GM12878 (cell line): ENCODE data around the gene FIG4. TPM values are rescaled to one million over a fixed set of nuclear protein-coding genes. Genes with fewer than 3 reads are reported as not detected.

Experiments used
- ATAC-seq: fragments of 200-7000 bp; cut with Tn5 transposase; 3 replicates; pipeline ENCODE4 v1.9.1; 2020; ENCODE audit warnings: mild to moderate bottlenecking, moderate library complexity
- BruUV-seq: library from RNA; stranded (reverse); fragments of 400-500 nt; replicated peaks from 2 replicates; lab custom pipeline; 2021; lab: Mats Ljungman, UMichigan
- CTCF ChIA-PET: fragments of 300-600 bp; sonication (Branson Sonifier 250); formaldehyde crosslinking; extraction: SDS; loops from one replicate; lab custom pipeline; 2021; ENCODE audit warnings: inconsistent platforms; lab: Yijun Ruan, JAX
- POLR2A ChIA-PET: fragments of 350-600 bp; formaldehyde crosslinking; extraction: SDS; loops from one replicate; lab custom pipeline; 2021; ENCODE audit warnings: inconsistent platforms; lab: Charles Lee
- RAD21 ChIA-PET: fragments of 300-600 bp; sonication (Branson Sonifier 250); formaldehyde crosslinking; loops from one replicate; lab custom pipeline; 2023; ENCODE audit warnings: antibody characterized with exemption; ENCODE audit not compliant: unreplicated experiment; lab: Charles Lee
- SMC1A ChIA-PET: fragments of 300-600 bp; sonication (Branson Sonifier 250); formaldehyde crosslinking; loops from one replicate; lab custom pipeline; 2023; ENCODE audit not compliant: unreplicated experiment, uncharacterized antibody; lab: Charles Lee
- DNase-seq: peaks from one replicate; pipeline ENCODE4 v3.0.0-alpha.2; 2011; ENCODE audit warnings: low read depth, low spot score
- FAIRE-seq: peaks from 3 replicates; lab custom pipeline; 2011; peaks lifted over from hg19 to GRCh38; lab: Jason Lieb, UNC
- H2AFZ ChIP-seq: 2 replicates; pipeline ENCODE4 v1.6.0; 2011; ENCODE audit warnings: low read depth, low read length, control low read depth; ENCODE audit not compliant: control insufficient read depth
- H3K27ac ChIP-seq: 2 replicates; pipeline ENCODE4 v1.5.1; 2011; ENCODE audit warnings: control low read depth; ENCODE audit not compliant: control insufficient read depth, insufficient read depth
- H3K27me3 ChIP-seq, 2 experiments: replicated peaks in 1 of 2; 2 replicates each; pipeline versions ENCODE4 v1.6.0 to v1.6.1; 2011; ENCODE audit warnings: low read length in 1 of 2; ENCODE audit not compliant: control insufficient read depth in 2 of 2, insufficient read depth in 2 of 2
- H3K36me3 ChIP-seq, 2 experiments: 2 replicates each; pipeline ENCODE4 v1.5.1; 2011; ENCODE audit warnings: low read length in 1 of 2; ENCODE audit not compliant: control insufficient read depth in 2 of 2, insufficient read depth in 2 of 2
- H3K4me1 ChIP-seq: 2 replicates; pipeline ENCODE4 v1.6.1; 2011; ENCODE audit warnings: mild to moderate bottlenecking, low read length, moderate library complexity, mixed read lengths; ENCODE audit not compliant: control insufficient read depth, insufficient read depth
- H3K4me2 ChIP-seq: 2 replicates; pipeline ENCODE4 v1.6.0; 2011; ENCODE audit warnings: control low read depth; ENCODE audit not compliant: control insufficient read depth, insufficient read depth
- H3K4me3 ChIP-seq: fragments of 200-600 bp; sonication (generic); 2 replicates; pipeline ENCODE4 v1.5.1; 2016
- H3K79me2 ChIP-seq: 2 replicates; pipeline ENCODE4 v1.6.0; 2011; ENCODE audit warnings: low read length; ENCODE audit not compliant: control insufficient read depth, insufficient read depth
- H3K9ac ChIP-seq: 2 replicates; pipeline ENCODE4 v1.8.0; 2011; ENCODE audit warnings: low read length, control low read depth, mixed read lengths; ENCODE audit not compliant: control insufficient read depth, insufficient read depth
- H3K9me3 ChIP-seq: replicated peaks from 3 replicates; pipeline ENCODE4 v1.5.1; 2011; ENCODE audit warnings: mild to moderate bottlenecking, low read length; ENCODE audit not compliant: control insufficient read depth, insufficient read depth
- H4K20me1 ChIP-seq: 2 replicates; pipeline ENCODE4 v1.6.0; 2011; ENCODE audit not compliant: control insufficient read depth, insufficient read depth
- E4F1 ChIP-seq: fragments of 450-650 bp; IDR thresholded peaks from 2 replicates; pipeline ENCODE4 v1.6.1; 2018; ENCODE audit warnings: borderline replicate concordance, mild to moderate bottlenecking; ENCODE audit not compliant: partially characterized antibody
- LARP7 ChIP-seq: fragments of 450-650 bp; IDR thresholded peaks from 2 replicates; pipeline ENCODE4 v1.6.1; 2017; ENCODE audit warnings: mild to moderate bottlenecking
- NBN ChIP-seq: fragments of 450-650 bp; IDR thresholded peaks from 2 replicates; pipeline ENCODE4 v1.6.1; 2016
- NFYA ChIP-seq: IDR thresholded peaks from 2 replicates; pipeline ENCODE4 v1.6.1; 2011; ENCODE audit warnings: low read depth, mild to moderate bottlenecking, low read length, improper control_type of control experiment, borderline replicate concordance
- NKRF ChIP-seq: fragments of 450-650 bp; conservative IDR thresholded peaks from 2 replicates; pipeline ENCODE4 v1.6.1; 2017; ENCODE audit warnings: mild to moderate bottlenecking, moderate library complexity
- RBBP5 ChIP-seq: fragments of 200-600 bp; sonication (generic); conservative IDR thresholded peaks from 2 replicates; pipeline ENCODE4 v1.6.1; 2016
- SIX5 ChIP-seq: IDR thresholded peaks from 2 replicates; pipeline ENCODE4 v1.6.1; 2011; ENCODE audit warnings: mild to moderate bottlenecking, low read depth, low read length, moderate library complexity; ENCODE audit not compliant: severe bottlenecking
- SMC3 ChIP-seq: IDR thresholded peaks from 2 replicates; pipeline ENCODE4 v1.6.1; 2011; ENCODE audit warnings: low read length, improper control_type of control experiment, borderline replicate concordance
- SUZ12 ChIP-seq: fragments of 200-600 bp; sonication (generic); IDR thresholded peaks from one replicate; pipeline ENCODE4 v1.6.1; 2018; ENCODE audit warnings: antibody characterized with exemption, mild to moderate bottlenecking; ENCODE audit not compliant: unreplicated experiment
- ZNF207 ChIP-seq: fragments of 450-650 bp; IDR thresholded peaks from 2 replicates; pipeline ENCODE4 v1.6.1; 2014; ENCODE audit warnings: antibody characterized with exemption, mild to moderate bottlenecking, borderline replicate concordance
- ZNF274 ChIP-seq: IDR thresholded peaks from one replicate; pipeline ENCODE4 v1.8.0; 2011; ENCODE audit not compliant: insufficient read length, insufficient read depth
- ZZZ3 ChIP-seq: IDR thresholded peaks from 2 replicates; pipeline ENCODE4 v1.6.1; 2011; ENCODE audit warnings: low read depth; ENCODE audit not compliant: control insufficient read depth, insufficient read length
- WGBS: methylation state at CpG from one replicate; pipeline ENCODE4 v1.1.6; 2016; ENCODE audit warnings: low lambda C conversion rate; ENCODE audit not compliant: insufficient replicate concordance, insufficient coverage; ENCODE audit errors: missing lambda C conversion rate; 5-methylcytosine and 5-hydroxymethylcytosine counted together
- in situ Hi-C: fragments of 300-500 bp; cut with MboI; formaldehyde crosslinking; loops from 9 replicates; pipeline ENCODE4 v1.14.3; 2018; ENCODE audit warnings: mixed read lengths
- intact Hi-C: fragments of 100-400 bp; cut with micrococcal nuclease; formaldehyde crosslinking; loops from one replicate; pipeline ENCODE4 v1.14.2; 2022; ENCODE audit not compliant: unreplicated experiment
- polyA plus RNA-seq, 11 experiments: library from polyadenylated mRNA; depleted of rRNA in 4 of 11; unstranded in 6 of 11; stranded (reverse) in 5 of 11; fragments of >200 nt; fragmentation: Nextera tagmentation in 4 of 11; fragmentation: Illumina TruSeq in 1 of 11; extraction: Ambion mirVana in 4 of 11; extraction: Trizol in 1 of 11; gene quantifications; 1 replicate in 1 of 11; 2 replicates in 10 of 11; pipeline versions ENCODE4 v1.2.1 to v1.2.3, GENCODE V29; 2011 to 2016; ENCODE audit warnings: inconsistent platforms in 2 of 11, missing spikeins in 2 of 11, low read depth in 1 of 11
- total RNA-seq, 4 experiments: library from RNA; depleted of rRNA in 3 of 4; stranded (reverse); fragments of >200 nt in 3 of 4; fragmentation: Illumina TruSeq in 1 of 4; extraction: Trizol in 1 of 4; gene quantifications; 2 replicates each; pipeline versions ENCODE4 v1.2.1 to v1.2.3, GENCODE V29; 2013 to 2021
- TF ChIP-seq, protein P1 (sequence below), 3 experiments: IDR thresholded peaks in 2 of 3; conservative IDR thresholded peaks in 1 of 3; 2 replicates each; pipeline ENCODE4 v1.5.1; 2011; ENCODE audit warnings: low read depth in 3 of 3, low read length in 3 of 3, mild to moderate bottlenecking in 3 of 3, control low read depth in 2 of 3, moderate library complexity in 2 of 3, inconsistent platforms in 1 of 3, mixed read lengths in 1 of 3; ENCODE audit not compliant: control insufficient read depth in 2 of 3, insufficient read depth in 1 of 3; ENCODE audit errors: extremely low read depth in 1 of 3
- TF ChIP-seq, protein P2 (sequence below): fragments of 450-650 bp; formaldehyde crosslinking; IDR thresholded peaks from 2 replicates; pipeline ENCODE4 v1.4.0; 2020; ENCODE audit warnings: mild to moderate bottlenecking, moderate library complexity

Gene FIG4
- total and polyA plus RNA-seq, 10 of the 15 experiments (the other 5 are each of a cell fraction or from before 2014, with no cell fraction given), result 3.8 to 23.2 (median 11.8) TPM

DNA sequence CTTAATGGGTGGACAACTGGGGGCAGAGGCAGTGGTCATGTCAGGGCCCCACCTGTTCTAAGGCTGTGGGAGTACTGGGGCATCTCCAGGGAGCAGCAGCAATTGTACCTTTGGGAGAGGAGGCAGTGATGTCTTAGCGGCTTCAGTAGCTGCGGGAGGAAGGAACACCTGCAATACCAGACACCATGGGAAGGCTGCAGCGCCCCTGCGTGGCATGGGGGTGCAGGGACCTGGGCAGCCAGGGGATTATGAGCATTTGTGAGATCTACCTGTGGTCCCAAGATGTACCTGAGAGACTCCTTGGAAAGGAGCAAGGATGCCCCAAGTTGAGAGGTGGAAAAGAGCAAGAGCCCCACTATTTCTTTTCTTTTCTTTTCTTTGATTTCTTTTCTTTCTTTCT is 174.9 kb downstream of the FIG4 start:
- POLR2A ChIA-PET, result no interaction called here
- H3K27me3 ChIP-seq, result no peaks in the 10 kb centered on the region; a peak in 1 of 4 replicates
- BruUV-seq, result no TSS peak
- no peak overlapping the region for H3K9ac ChIP-seq
- no peak for FAIRE-seq
- no peak overlapping the region for H3K4me3 ChIP-seq
- no peak for DNase-seq
- H3K9me3 ChIP-seq, result no peaks in the 10 kb centered on the region
- no peaks in the 10 kb centered on the region for H4K20me1 ChIP-seq
- no peaks in the 10 kb centered on the region for H3K4me1 ChIP-seq
- SMC1A ChIA-PET, result interaction anchor here (0.5 to 1.4 kb wide), 4 partner anchors 25 to 174 kb away, joined by 3 to 5 read pairs (median 4); no protein-coding TSS in a partner anchor
- CTCF ChIA-PET, result interaction anchor here (1.5 to 3.5 kb wide), 3 partner anchors 161 to 174 kb away, joined by 5 to 16 read pairs (median 12); no protein-coding TSS in a partner anchor
- intact Hi-C loops (loop anchor here (1.0 kb wide), 1 partner anchor 161 kb away; no protein-coding TSS in a partner anchor), in situ Hi-C loops (no loop called here)
- no peaks in the 10 kb centered on the region for H3K36me3 ChIP-seq
- no peak overlapping the region for H3K4me2 ChIP-seq
- no peak overlapping the region for H3K27ac ChIP-seq
- WGBS, result 23% methylated on average over 4 of the region's 4 CpGs
- ATAC-seq, result peak; percentile 49; the same call in 2 of the 3 replicates
- no peak overlapping the region for H2AFZ ChIP-seq
- no peaks in the 10 kb centered on the region for H3K79me2 ChIP-seq
- RAD21 ChIA-PET, result interaction anchor here (1.4 to 2.0 kb wide), 3 partner anchors 161 to 173 kb away, joined by 3 to 8 read pairs (median 5); no protein-coding TSS in a partner anchor
- TF ChIP-seq ZZZ3, result no peak
- TF ChIP-seq, protein P1, sequence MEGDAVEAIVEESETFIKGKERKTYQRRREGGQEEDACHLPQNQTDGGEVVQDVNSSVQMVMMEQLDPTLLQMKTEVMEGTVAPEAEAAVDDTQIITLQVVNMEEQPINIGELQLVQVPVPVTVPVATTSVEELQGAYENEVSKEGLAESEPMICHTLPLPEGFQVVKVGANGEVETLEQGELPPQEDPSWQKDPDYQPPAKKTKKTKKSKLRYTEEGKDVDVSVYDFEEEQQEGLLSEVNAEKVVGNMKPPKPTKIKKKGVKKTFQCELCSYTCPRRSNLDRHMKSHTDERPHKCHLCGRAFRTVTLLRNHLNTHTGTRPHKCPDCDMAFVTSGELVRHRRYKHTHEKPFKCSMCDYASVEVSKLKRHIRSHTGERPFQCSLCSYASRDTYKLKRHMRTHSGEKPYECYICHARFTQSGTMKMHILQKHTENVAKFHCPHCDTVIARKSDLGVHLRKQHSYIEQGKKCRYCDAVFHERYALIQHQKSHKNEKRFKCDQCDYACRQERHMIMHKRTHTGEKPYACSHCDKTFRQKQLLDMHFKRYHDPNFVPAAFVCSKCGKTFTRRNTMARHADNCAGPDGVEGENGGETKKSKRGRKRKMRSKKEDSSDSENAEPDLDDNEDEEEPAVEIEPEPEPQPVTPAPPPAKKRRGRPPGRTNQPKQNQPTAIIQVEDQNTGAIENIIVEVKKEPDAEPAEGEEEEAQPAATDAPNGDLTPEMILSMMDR (IDR thresholded peaks at IDR 0.05 in 2 of 3, conservative IDR thresholded peaks at IDR 0.05 in 1 of 3; ENCODE audit: control insufficient read depth in 2 of 3, extremely low read depth in 1 of 3, insufficient read depth in 1 of 3, low read depth in 3 of 3, low read length in 3 of 3), result peak; percentile 17 to 28 (median 27); a peak in 4 of 6 replicates
- TF ChIP-seq RBBP5, result no peak
- no peak for TF ChIP-seq SUZ12
- TF ChIP-seq SIX5, result no peak
- peak; percentile 50; the same call in 1 of the 2 replicates for TF ChIP-seq SMC3
- TF ChIP-seq, protein P2, sequence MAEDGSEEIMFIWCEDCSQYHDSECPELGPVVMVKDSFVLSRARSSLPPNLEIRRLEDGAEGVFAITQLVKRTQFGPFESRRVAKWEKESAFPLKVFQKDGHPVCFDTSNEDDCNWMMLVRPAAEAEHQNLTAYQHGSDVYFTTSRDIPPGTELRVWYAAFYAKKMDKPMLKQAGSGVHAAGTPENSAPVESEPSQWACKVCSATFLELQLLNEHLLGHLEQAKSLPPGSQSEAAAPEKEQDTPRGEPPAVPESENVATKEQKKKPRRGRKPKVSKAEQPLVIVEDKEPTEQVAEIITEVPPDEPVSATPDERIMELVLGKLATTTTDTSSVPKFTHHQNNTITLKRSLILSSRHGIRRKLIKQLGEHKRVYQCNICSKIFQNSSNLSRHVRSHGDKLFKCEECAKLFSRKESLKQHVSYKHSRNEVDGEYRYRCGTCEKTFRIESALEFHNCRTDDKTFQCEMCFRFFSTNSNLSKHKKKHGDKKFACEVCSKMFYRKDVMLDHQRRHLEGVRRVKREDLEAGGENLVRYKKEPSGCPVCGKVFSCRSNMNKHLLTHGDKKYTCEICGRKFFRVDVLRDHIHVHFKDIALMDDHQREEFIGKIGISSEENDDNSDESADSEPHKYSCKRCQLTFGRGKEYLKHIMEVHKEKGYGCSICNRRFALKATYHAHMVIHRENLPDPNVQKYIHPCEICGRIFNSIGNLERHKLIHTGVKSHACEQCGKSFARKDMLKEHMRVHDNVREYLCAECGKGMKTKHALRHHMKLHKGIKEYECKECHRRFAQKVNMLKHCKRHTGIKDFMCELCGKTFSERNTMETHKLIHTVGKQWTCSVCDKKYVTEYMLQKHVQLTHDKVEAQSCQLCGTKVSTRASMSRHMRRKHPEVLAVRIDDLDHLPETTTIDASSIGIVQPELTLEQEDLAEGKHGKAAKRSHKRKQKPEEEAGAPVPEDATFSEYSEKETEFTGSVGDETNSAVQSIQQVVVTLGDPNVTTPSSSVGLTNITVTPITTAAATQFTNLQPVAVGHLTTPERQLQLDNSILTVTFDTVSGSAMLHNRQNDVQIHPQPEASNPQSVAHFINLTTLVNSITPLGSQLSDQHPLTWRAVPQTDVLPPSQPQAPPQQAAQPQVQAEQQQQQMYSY (CRISPR knock-in tag), result no peak
- TF ChIP-seq LARP7, result no peak
- no peak for TF ChIP-seq ZNF274
- no peak for TF ChIP-seq NBN
- no peak for TF ChIP-seq ZNF207
- no peak for TF ChIP-seq E4F1
- TF ChIP-seq NKRF, result no peak
- no peak for TF ChIP-seq NFYA
